ENCODE measurements around the gene CMTM4. TPM values are rescaled to one million over a fixed set of nuclear protein-coding genes. Genes with fewer than 3 reads are reported as not detected.

Gene CMTM4
- total and polyA plus RNA-seq, 2 of the 4 experiments (the other 2 are of a cell fraction) = 9.0 to 14.5 TPM

- Histone ChIP-seq H2BK20ac (ENCODE audit: low read depth, low read length) (no peak overlapping the region), H2AK5ac (ENCODE audit: low read depth, low read length) (no peak overlapping the region), H3K79me1 (ENCODE audit: low read depth in 1 of 2, low read length in 2 of 2) (peaks cover 0 to 11% of the 10 kb centered on the region in 2 experiments; a peak in 3 of 4 replicates), H3K27ac (ENCODE audit: insufficient read depth, low read length) (no peak overlapping the region), H3K4me1 (ENCODE audit: control insufficient read depth, insufficient read depth, low read length) (peaks cover 2% of the 10 kb centered on the region; the same call in 1 of the 2 replicates), H3K36me3 (ENCODE audit: control insufficient read depth, insufficient read depth, low read length) (no peaks in the 10 kb centered on the region), H2AFZ (replicated peaks; ENCODE audit: low read length, poor library complexity) (no peak overlapping the region), H2AK9ac (replicated peaks; ENCODE audit: low read depth, low read length, poor library complexity) (no peak overlapping the region), H3K9ac (ENCODE audit: low read depth, low read length) (no peak overlapping the region), H3K4me2 (ENCODE audit: low read depth, low read length) (no peak overlapping the region), H2BK120ac (ENCODE audit: low read depth, low read length) (no peak overlapping the region), H4K20me1 (ENCODE audit: insufficient read depth, low read length) (no peaks in the 10 kb centered on the region), H3K4ac (ENCODE audit: low read depth, low read length) (no peak overlapping the region), H3K9me3 (ENCODE audit: control insufficient read depth, insufficient read depth, low read length) (no peaks in the 10 kb centered on the region), H4K8ac (ENCODE audit: low read depth in 2 of 2, low read length in 2 of 2) (no peak overlapping the region), H4K91ac (ENCODE audit: insufficient read depth, low read depth, low read length) (no peak overlapping the region), H3K14ac (replicated peaks; ENCODE audit: low read depth, low read length) (no peak overlapping the region), H3K4me3 (ENCODE audit: insufficient read depth, low read depth, low read length) (no peak overlapping the region), H2BK15ac (ENCODE audit: low read depth, low read length) (no peak overlapping the region), H2BK5ac (ENCODE audit: low read depth, low read length, poor library complexity, severe bottlenecking) (no peak overlapping the region), H3K27me3 (ENCODE audit: control insufficient read depth, insufficient read depth, low read length) (no peaks in the 10 kb centered on the region), H3K9me1 (ENCODE audit: insufficient read depth, low read length) (peaks cover 9% of the 10 kb centered on the region; the same call in 1 of the 2 replicates), H4K5ac (ENCODE audit: low read depth, low read length) (no peak overlapping the region), H3K56ac (ENCODE audit: extremely low read depth, insufficient read depth, low read length) (no peak overlapping the region), H3K23ac (ENCODE audit: low read depth, low read length) (no peak overlapping the region; the same call in 1 of the 2 replicates), H3K18ac (ENCODE audit: low read depth, low read length) (no peak overlapping the region)
- CTCF ChIA-PET = interaction anchor here (1.0 kb wide), 1 partner anchor 9 kb away, joined by 6 read pairs; no protein-coding TSS in a partner anchor
- dilution Hi-C loops (cut with HindIII; ENCODE audit: low sequenced_read_pairs, unreplicated experiment) = no loop called here
- intact Hi-C loops (cut with micrococcal nuclease) = no loop called here
- ATAC-seq (ENCODE audit: low read depth) = no peak
- POLR2A ChIA-PET (ENCODE audit: unreplicated experiment) = no interaction called here
- TF ChIP-seq CHD1 (IDR thresholded peaks at IDR 0.05; ENCODE audit: low read depth, low read length) (no peak), POLR2A (IDR thresholded peaks at IDR 0.05; ENCODE audit: low read depth, low read length) (no peak), RCOR1 (IDR thresholded peaks at IDR 0.05; ENCODE audit: insufficient replicate concordance, low read length) (no peak), FOS (IDR thresholded peaks at IDR 0.05; ENCODE audit: low read depth, low read length) (no peak), RFX5 (IDR thresholded peaks at IDR 0.05; ENCODE audit: low read depth, low read length) (no peak), USF2 (IDR thresholded peaks at IDR 0.05; ENCODE audit: low read depth, low read length) (no peak), MXI1 (IDR thresholded peaks at IDR 0.05; ENCODE audit: borderline replicate concordance, low read depth, low read length) (no peak), RAD21 (IDR thresholded peaks at IDR 0.05; ENCODE audit: low read length) (no peak), NFE2L2 (IDR thresholded peaks at IDR 0.05; ENCODE audit: low read depth, low read length) (no peak), MAZ (IDR thresholded peaks at IDR 0.05; ENCODE audit: borderline replicate concordance, low read depth, low read length) (no peak), SMC3 (IDR thresholded peaks at IDR 0.05; ENCODE audit: low read depth, low read length) (no peak), CTCF (conservative IDR thresholded peaks at IDR 0.05; ENCODE audit: low read depth, low read length) (no peak), ELK1 (IDR thresholded peaks at IDR 0.05; ENCODE audit: borderline replicate concordance, low read depth, low read length) (no peak), MAFK (IDR thresholded peaks at IDR 0.05; ENCODE audit: low read depth, low read length) (no peak), BHLHE40 (IDR thresholded peaks at IDR 0.05; ENCODE audit: low read depth, low read length) (no peak), CEBPB (IDR thresholded peaks at IDR 0.05; ENCODE audit: low read depth, low read length) (no peak)
- DNase-seq = no peak
- no TSS peak for BruUV-seq (replicated peaks)
- in situ Hi-C loops (cut with MboI; ENCODE audit: low sequenced_read_pairs) = no loop called here
- 71% methylated on average over 4 of the region's 10 CpGs; no CpG with 5 or more reads in 1 of the 2 experiments for WGBS, 2 experiments (ENCODE audit: extremely low coverage in 2 of 2, insufficient read length in 1 of 2)
Measured at GRCh38 chr16:66670691-66671388, 25.7 kb downstream of the CMTM4 start.

Measured in IMR-90 (cell line).